IPS-NIHi11 (cell line): ENCODE results near the gene VSTM2B.
"Not testable (repeated sequence)": the region's sequence is repeated elsewhere in the genome, so short reads cannot be mapped to it uniquely, and the experiment has no call there.

Experiments
- DNase-seq: peaks from one replicate; pipeline ENCODE4 v3.0.0; 2012; ENCODE audit warnings: mixed read lengths, low spot score

The VSTM2B gene

GRCh38 chr19:29525901-29526729, at the start of gene VSTM2B:
VSTM2B (plus strand) TSS chr19:29525994; CDS start chr19:29526584, 590 bp downstream.
- peak; percentile 53 for DNase-seq

GRCh38 chr19:29476528-29476927, 49.3 kb upstream of the VSTM2B start:
- DNase-seq = no peak

- no peak for DNase-seq
These were observed 47.8 kb upstream of the VSTM2B start for GRCh38 chr19:29477831-29478577.

GRCh38 chr19:29478578-29479565, 46.9 kb upstream of the VSTM2B start:
- peak; percentile 85 for DNase-seq

DNA sequence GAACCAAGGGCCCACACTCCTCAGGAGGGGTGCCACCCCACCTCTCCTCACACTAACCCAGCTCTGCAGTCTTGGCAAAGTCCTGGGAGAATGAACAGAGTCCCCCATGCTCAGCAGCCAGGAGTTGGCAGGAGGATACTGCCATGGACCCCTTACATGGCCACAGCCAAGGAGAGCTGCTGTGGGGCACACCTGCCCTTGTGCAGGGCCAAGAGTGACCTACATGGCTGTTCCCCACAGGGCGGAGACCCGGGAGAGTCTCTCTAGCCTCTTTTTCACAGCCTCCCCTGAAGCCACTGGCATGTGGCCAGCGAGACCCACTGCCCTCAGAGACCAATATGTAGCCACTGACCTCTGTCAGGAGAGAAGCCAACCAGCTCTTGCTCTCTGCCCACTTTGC, 45.9 kb upstream of the VSTM2B start:
- no peak for DNase-seq

DNA sequence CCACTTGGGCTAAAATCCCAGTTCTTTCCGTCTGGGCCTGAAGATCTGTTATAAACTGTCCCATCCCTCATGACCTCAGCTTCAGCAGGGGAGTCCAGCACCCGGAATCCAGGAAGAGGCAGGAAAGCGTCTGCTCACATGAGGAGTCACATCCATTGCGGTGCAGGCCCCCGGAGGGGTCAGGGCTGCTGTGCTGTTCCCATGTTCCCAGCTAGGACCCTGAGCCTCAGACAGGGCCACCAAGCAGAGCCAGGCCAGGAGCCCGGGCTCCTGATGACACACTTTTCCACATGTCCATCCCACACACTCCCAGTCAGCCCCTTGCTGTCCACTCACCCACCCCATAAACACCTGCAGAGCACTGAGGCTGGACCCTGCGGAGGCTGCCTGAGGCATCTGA, 45.3 kb upstream of the VSTM2B start:
- no peak for DNase-seq

DNA sequence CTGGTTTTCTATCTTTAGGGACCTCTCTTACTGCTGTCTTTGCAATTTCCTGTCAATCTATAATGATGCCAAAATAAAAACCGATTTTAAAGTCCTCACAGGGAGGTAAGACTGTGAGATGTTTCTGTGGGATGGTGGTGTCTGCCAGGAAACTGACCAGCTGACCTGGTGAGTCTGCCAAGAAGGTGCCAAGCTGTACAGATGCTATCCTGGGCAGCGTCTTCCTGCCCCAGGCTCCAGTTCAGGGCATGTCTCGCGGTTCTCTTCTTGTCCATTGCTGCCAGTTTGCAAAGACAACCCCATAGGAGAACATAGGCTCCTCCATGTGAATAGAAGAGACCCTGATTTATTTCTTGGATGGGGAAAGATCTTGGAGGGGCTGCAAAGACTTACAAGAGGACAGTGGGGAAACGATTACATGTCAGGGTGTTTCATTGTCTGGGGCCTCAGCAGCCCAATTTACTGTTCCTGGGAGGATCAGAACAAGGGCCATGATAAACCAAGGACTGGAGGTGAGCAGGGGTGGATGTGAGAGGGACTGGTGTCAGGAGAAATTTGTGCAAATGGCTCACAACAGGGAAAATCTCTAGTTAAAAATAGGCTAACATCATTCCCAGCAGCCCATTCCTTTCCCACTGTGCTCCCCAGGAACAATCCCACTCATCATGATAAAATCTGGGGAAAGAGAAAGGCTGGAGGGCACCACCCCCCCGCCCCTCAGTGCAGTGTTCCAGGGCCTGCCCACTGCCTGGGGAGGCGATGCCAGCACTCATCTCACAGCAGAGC, 42.7 kb upstream of the VSTM2B start:
- no peak for DNase-seq

DNA sequence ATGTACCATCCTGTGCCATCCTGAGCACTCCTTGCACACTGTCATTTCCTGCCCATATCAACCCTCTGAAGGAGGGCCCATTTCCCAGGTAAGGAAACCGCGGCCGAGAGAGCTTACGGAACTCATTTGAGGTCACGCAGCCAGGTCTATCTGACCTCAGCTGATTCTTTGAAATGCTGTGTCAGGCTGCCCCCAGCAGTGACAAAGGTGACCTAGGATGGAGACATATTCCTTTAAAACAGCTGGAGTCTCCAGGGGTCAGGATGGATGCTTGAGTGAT, 42.2 kb upstream of the VSTM2B start:
- DNase-seq = no peak

DNA sequence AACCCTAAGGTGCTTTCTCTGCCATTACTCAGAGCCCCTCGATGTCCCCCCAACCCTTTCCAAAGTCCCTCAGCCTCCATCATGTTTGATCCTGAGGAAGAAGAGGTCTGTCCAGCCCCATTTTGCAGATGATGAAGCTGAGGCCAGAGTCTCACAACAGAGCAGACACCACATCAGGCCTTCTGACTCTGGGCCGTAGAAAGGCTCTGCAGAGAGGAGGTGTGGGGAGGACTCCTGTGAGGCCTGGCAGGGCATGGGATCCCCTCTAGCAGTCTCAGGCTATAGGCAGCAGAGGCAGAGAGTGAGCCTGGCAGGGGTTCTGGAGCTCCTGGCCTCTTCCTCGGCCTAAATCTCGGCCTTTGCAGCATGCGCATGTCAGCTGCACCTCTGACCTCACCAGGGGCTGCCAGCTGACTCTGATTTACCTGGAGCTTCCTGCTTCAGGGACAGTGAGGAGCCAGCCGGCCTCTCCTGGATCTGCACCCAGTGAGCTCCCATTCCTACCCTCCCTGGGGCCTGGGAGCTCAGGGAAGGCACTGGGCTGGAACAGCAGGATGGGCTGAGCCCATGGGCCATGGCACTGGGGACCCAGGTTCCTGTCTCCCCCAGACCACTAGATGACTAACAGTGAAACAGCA, 41.7 kb upstream of the VSTM2B start:
- DNase-seq = no peak

- no peak for DNase-seq
These were observed 40.9 kb upstream of the VSTM2B start for GRCh38 chr19:29484876-29485275.

DNA sequence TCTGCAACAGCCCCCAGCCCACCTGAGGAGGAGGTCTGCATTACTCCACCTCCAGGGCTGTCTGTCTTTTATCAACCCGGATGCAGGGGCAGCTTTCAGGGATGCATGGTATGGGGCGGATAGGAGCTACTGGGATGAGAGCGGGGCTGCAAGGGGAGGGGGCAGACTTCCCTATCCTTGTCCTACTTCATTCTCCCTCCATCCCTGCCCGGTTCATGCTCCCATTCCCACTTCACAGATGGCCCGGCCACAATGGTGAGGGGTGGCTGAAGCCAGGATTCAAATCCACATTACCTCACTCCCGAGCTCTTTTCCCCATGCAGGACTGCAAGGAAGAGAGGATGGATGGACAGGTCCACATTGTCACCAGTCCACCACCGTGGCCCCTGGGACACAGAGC, 40.5 kb upstream of the VSTM2B start:
- DNase-seq = no peak

DNA sequence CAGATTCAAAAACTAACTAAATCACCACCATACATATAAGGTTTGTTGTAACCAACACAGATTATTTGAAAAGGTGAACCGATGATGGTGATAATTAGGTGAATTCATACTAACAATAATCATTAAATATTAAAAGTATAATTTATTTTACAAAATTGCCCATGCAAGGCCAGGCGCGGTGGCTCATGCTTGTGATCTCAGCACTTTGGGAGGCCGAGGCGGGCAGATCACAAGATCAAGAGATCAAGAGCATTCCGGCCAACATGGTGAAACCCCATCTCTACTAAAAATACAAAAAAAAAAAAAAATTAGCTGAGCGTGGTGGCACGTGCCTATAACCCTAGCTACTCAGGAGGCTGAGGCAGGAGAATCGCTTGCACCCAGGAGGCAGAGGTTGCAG, 38.8 kb upstream of the VSTM2B start:
- not testable (repeated sequence) for DNase-seq

DNA sequence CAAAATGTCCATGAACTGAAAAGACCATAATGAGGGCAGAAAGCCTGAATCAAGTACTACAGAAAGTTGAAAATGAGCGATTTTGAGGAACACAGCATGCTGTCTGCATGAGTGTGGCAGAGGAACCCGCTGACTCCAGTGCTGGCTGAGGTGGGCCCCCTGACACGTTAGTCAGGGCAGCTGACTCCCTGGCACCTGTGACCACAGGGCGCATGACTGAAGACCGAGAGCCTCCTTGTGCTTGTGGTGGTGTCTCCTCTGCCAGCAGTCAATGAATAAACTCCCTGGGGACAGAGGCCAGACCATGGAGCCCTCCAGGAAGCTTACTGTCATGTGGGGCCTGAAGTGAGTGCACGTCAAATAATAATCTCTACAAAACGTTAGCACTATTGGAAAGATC, 38.4 kb upstream of the VSTM2B start:
- DNase-seq = no peak

DNA sequence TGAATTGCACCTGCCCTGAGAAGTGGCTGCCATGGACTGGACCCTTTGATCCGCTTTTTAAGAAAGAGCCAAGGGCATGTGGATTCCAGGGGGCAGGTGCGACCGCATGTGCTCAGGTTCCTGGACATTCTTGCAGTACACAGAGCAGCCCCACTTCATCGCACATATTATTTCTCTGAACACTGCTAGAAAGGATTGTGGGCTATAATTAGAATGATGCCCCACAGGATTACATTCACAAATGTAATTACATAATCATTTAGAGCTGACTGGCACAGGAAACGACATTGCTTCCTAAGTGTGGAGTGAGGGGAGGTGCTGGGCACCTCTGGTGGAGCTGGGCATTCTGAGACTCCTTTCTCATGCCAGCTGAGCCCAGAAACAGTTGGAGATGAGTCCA, 37.5 kb upstream of the VSTM2B start:
- DNase-seq = no peak

GRCh38 chr19:29489172-29489951, 36.4 kb upstream of the VSTM2B start:
- no peak for DNase-seq

DNA sequence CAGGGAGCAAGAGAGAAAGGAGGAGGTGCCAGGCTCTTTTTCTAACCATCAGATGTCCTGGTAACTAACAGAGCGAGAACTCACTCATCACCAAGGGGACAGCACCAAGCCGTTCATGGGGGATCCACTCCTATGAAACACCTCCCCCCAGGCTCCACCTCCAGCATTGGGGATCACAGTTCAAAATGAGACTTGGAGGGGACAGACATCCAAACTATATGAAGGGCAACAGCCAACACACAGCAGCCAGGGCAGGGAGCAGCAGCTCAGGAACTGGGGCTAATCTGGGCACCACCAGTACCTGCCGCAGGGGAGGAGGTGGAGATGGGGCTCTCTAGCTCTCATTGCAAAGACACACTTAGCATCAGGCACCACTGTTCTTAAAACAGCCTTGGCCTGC, 34.3 kb upstream of the VSTM2B start:
- DNase-seq = no peak

DNA sequence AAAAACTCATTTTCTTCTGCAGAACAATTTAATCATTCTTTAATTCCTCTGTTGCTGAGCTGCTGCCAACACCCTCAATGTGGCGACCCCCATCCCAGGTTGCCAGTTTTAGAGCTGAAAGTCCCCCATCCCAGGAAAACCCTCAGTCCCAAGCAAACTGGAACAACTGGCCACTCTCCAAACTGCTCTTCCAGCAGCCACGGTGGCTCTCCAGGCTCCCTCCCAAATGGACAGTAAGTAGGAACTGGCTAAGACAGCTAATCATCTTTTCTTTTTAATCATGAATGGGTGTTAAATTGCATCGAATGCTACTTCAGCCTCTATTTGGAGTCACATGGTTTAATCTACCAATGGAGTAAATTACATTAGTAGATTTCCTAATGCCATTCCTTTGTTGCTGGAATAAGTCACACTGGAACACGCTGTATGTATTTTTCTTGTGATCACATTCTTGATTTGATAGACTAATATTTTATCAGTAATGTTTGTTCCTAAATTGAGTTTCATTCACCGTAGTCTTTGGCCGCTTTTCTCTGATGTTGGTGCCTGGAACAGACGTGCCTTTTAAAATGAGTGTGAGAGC, 33.7 kb upstream of the VSTM2B start:
- DNase-seq = no peak

DNA sequence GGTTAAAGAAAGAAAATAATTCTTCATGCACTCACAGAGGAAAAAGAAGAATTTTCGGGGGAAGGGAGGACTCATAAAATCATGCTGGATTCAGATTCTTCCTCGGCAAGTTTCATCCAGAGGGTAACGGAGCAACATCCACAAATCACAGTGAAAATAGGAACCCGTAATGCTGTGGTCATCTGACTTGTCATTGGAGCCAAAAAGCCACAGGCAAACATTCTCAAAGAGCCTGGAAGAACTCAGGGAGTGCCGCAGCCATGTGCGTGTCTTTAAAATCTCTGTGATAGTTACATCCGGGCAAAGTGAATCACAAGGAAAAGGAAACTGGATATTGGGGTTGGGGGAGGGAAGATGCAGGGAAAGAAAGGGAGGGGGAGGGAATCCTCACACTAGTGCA, 33.0 kb upstream of the VSTM2B start:
- DNase-seq = no peak

DNA sequence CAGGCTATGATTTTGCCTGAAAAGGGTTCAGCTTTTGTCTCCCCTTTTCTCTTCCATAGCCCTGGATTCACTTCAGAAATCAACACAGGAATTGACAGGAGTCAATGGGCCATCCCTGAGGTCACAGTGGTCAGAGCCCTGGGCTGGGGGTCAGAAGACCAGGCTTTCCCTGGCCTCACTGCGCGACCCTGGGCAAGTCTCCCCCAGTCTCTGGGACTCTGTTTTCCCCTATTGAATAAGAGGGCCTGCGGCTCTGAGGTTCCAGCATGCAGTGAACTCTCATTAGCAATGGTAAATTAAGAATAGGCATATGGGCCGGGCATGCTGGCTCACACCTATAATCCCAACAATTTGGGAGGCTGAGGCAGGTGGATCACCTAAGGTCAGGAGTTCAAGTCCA, 30.7 kb upstream of the VSTM2B start:
- no peak for DNase-seq

DNA sequence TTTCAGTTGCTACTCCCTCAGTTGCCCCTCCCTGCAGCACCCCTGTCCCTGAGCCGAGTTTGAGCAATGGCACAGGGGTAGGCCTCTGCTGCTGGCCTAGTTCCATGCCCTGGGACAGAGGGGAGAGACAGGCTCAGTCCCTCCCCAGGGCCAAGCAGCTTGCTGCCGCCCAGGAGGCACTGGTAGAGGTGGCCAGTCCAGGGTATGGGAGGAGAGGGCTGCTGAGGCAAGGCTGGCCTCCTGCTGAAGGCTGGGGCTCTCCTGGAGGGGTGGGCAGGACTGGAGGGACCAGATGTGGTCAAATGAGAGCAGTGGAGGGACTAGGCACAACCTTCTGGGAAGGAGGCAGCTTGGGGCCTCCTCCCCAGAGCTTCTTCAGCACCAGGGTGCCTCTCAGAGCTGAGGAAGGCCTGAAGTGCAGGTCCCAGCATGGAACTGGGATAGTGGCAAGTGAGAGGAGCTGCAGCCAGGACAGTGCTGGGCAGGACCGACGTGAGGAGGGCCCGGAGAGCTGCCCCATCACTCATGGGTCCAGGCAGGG, 29.8 kb upstream of the VSTM2B start:
- DNase-seq = no peak
